ENCODE measurements around the gene UGT1A3.
"Not testable (repeated sequence)": the region's sequence is repeated elsewhere in the genome, so short reads cannot be mapped to it uniquely, and the experiment has no call there.

The UGT1A3 gene

DNA sequence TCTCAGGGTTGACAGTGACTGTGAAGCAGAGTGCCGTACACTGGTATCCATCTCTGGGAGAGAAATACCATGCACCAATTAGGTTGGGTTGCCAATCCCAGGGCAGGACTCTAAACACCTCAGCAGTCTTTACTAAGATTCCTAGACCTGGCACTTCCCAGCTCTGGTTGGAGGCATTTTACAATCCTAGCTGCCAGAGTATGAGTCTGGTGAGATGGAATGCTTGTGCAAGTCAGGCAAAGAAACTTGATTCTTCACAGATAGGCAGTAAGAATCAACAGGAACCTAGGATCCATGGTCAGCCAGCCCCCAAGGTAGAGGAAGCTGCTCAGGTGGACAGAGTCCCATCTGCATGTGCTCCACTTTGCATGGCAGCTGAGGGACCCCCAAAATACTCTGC, 22.1 kb upstream of the UGT1A3 start:
- FAIRE-seq, result no peak

DNA sequence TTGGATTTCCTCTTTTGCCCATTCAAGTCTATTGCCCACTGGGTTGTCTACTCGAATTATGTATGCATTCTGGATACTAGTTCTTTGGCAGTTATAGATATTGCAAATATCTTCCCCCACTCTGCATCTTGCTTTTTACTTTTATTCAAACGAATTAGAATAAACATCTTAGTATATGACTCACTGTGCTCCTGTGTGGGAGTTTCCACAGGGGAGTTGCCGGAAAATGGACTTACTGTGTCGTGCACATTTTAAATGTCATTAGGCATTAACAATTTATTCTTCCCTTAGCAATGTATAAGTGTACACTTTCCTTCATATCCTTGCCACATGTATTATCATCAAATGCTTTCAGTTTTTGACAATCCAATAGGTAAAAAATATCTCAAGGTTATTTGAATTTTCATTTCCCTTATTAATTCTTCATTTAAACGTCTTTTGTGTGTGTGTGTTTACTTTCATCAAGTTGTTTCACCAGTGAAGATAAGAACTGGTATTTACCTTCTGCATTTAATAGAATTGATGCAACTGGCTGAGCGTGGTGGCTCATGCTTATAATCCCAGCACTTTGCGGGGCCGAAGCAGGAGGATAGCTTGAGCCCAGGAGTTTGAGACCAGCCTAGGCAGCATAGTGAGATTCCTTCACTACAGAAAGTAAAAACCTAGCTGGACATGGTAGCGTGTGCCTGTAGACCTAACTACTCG, 20.8 kb upstream of the UGT1A3 start:
- no peak for FAIRE-seq

More for the DNA sequence above, 22.1 kb upstream of the UGT1A3 start:
- DNase-seq (ENCODE audit: insufficient read length, low spot score), result no peak

DNA sequence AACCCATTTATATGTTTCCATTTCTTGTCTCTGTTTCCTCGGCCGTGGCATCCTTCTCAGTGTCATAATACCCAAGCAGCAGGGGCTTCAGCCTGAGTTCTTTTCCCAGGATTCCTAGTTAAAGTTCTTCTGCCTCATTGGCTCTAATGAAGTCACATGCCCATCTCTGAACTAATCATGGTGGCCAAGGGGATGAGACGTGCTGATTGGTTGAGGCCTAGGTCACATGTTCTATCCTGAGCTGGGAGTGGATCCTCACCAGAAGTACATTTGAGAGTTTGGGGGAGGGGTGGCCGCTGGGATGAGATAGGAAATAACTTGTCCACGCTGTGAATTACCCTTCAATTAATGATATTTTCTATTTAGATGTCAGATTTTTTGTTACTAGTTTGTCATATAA, 19.9 kb upstream of the UGT1A3 start:
- FAIRE-seq (no peak), DNase-seq (ENCODE audit: insufficient read length, low spot score) (no peak)

More for the DNA sequence above, 20.8 kb upstream of the UGT1A3 start:
- no peak for DNase-seq (ENCODE audit: insufficient read length, low spot score)

- DNase-seq (ENCODE audit: insufficient read length, low spot score) (peak; percentile 34), FAIRE-seq (peak; percentile 84)
Observed at GRCh38 chr2:233711312-233712008, 17.4 kb upstream of the UGT1A3 start.

DNA sequence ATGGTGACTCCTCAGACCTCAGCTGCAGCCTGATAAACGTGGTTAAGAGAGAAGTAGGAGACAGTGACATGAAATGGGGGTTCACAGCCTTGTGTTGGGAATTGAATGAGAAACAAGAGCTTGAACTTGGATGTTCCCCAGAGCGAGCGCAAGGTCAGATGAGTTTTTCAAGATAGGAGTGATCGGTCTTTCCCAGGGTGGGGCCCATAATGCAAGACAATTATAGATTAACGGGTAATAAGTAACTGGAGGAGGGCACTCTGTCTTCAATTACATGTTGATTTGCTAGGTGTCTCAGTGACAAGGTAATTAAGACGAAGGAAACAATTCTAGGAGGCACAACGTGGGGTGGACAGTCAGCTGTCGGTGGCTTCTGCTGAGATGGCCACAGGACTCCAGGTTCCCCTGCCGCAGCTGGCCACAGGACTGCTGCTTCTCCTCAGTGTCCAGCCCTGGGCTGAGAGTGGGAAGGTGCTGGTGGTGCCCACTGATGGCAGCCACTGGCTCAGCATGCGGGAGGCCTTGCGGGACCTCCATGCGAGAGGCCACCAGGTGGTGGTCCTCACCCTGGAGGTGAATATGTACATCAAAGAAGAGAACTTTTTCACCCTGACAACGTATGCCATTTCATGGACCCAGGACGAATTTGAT, 16.1 kb upstream of the UGT1A3 start, which contains the start of gene UGT1A5:
TSS of gene UGT1A5 (plus strand) at position 297 of the 651 bp plus-strand sequence. CDS start at position 382, 85 bp downstream.
- FAIRE-seq (no peak), DNase-seq (ENCODE audit: insufficient read length, low spot score) (no peak)

DNA sequence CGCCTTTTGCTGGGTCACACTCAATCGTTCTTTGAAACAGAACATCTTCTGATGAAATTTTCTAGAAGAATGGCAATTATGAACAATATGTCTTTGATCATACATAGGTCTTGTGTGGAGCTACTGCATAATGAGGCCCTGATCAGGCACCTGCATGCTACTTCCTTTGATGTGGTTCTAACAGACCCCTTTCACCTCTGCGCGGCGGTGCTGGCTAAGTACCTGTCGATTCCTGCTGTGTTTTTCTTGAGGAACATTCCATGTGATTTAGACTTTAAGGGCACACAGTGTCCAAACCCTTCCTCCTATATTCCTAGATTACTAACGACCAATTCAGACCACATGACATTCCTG, 15.6 kb upstream of the UGT1A3 start:
- DNase-seq (ENCODE audit: insufficient read length, low spot score) (no peak), FAIRE-seq (no peak)

GRCh38 chr2:233714121-233714520, 14.7 kb upstream of the UGT1A3 start:
- FAIRE-seq, result no peak
- DNase-seq (ENCODE audit: insufficient read length, low spot score), result no peak

- DNase-seq (ENCODE audit: insufficient read length, low spot score), result no peak
- no peak for FAIRE-seq
Observed at GRCh38 chr2:233718552-233718951, 10.3 kb upstream of the UGT1A3 start, which contains the start of gene UGT1A4. UGT1A4 (plus strand) TSS chr2:233718736; CDS start chr2:233718821, 85 bp downstream.

- not testable (repeated sequence) for DNase-seq (ENCODE audit: insufficient read length, low spot score); FAIRE-seq
Observed at GRCh38 chr2:233736868-233737653, 8.2 kb downstream of the UGT1A3 start.

DNA sequence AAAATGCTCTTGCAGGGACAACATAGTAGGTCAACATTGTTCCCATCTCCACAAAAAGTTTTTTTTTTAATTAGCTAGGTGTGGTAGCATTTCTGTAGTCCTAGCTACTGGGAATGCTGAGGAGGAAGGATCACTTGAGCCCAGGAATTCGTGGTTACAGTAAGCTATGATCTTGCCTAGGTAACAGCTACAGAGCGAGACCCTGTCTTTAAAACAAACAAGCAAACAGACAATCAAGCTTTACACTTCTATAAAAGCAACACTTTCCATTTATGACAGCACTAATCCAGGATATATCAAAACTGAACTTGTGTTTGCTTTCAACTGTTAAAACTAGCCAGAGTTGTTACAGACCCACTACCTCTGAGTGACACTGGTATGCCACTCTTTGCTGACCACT, 12.0 kb downstream of the UGT1A3 start:
- DNase-seq (ENCODE audit: insufficient read length, low spot score), result no peak
- FAIRE-seq, result no peak

DNA sequence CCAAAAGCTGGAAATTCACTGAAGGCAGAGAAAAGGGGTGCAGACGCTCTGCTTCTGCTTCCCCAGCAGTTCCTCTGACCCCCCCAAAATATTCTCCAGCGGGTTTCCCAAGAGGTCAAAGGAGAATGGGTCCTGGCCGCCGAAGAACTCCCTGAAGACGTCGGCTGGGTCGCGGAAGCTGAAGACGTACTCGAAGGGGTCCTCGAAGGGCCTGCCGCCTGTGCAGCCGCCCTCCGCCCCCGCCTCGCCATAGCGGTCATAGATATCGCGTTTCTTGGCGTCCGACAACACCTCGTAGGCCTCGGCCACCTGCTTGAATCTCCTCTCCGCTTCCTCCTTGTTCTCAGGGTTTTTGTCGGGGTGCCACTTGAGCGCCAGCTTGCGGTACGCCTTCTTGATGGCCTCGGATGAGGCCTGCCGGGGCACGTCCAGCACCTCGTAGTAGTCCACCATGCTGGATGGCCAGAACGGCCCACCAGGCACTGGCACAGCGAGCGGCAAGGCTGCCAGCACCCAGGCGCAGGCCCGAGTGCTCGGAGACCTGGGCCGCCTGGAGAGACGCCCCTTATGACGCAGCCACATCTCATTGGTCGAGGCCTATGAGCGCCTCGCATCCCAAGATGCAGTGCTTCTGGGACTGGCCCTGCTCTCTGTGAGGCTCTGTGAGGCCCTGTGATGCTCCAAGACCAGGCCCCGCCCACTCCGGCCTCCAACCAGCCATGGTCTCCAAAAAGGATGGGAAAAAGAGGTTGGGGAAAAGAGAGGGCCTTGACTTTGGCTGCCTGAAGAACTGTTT, 14.8 kb downstream of the UGT1A3 start:
- DNase-seq (ENCODE audit: insufficient read length, low spot score) (no peak), FAIRE-seq (no peak)

DNA sequence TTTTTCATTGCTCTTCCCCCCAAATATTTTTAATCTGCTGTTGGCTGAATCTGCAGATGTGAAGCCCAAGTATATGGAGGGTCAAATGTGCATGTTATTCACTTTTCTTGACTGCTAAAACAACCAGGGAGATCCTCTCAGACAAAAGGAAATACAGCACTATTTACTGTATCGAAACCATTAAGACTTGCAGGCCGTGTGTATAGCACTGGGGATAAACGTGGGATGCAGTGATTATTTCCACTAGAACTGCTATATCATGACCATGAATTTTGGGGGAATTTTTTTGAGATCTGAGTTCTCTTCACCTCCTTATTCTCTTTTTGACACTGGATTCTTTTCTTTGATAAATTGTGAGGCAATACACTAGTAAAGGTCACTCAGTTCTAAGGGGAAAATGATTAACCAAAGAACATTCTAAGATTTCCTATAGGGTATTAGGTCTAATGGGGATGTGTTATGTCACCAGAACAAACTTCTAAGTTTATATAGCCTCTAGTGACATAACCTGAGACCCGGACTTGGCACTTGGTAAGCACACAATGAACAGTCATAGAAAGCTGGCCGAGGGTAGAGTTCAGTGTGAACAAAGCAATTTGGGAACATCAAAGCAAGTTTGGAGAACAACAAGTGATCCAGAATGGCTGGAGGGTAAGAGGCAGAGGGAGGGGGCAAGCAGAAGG, 16.4 kb downstream of the UGT1A3 start:
- FAIRE-seq (no peak), DNase-seq (ENCODE audit: insufficient read length, low spot score) (no peak)

DNA sequence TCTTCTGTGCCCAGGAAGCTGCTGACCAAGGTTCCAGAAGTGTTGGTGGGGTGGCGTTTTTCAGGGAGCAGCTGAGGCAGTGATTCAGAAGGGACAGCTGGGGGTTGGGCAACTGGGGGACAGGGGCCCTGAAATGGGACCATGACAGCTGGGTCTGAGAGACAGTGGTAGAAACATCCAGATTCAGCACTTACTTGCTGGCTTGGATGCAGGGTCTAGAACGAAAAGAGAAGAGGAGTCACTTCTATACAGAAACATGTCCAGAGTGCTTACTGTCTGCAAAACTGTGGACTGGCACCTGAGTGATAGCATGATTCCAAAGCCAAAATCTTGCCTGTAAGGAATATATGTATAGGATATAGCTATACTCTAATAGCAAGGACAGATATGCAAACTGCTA, 17.0 kb downstream of the UGT1A3 start:
- not testable (repeated sequence) for DNase-seq (ENCODE audit: insufficient read length, low spot score); FAIRE-seq

GRCh38 chr2:233746475-233747282, 17.8 kb downstream of the UGT1A3 start:
- DNase-seq (ENCODE audit: insufficient read length, low spot score) (no peak), FAIRE-seq (no peak)

DNA sequence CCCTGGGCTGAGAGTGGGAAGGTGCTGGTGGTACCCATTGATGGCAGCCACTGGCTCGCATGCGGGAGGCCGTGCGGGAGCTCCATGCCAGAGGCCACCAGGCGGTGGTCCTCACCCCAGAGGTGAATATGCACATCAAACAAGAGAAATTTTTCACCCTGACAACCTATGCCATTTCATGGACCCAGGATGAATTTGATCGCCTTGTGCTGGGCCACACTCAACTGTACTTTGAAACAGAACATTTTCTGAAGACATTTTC, 18.4 kb downstream of the UGT1A3 start:
- DNase-seq (ENCODE audit: insufficient read length, low spot score) (no peak), FAIRE-seq (no peak)

- DNase-seq (ENCODE audit: insufficient read length, low spot score); FAIRE-seq: not testable (repeated sequence)
Observed at GRCh38 chr2:233750689-233751088, 21.8 kb downstream of the UGT1A3 start.

DNA sequence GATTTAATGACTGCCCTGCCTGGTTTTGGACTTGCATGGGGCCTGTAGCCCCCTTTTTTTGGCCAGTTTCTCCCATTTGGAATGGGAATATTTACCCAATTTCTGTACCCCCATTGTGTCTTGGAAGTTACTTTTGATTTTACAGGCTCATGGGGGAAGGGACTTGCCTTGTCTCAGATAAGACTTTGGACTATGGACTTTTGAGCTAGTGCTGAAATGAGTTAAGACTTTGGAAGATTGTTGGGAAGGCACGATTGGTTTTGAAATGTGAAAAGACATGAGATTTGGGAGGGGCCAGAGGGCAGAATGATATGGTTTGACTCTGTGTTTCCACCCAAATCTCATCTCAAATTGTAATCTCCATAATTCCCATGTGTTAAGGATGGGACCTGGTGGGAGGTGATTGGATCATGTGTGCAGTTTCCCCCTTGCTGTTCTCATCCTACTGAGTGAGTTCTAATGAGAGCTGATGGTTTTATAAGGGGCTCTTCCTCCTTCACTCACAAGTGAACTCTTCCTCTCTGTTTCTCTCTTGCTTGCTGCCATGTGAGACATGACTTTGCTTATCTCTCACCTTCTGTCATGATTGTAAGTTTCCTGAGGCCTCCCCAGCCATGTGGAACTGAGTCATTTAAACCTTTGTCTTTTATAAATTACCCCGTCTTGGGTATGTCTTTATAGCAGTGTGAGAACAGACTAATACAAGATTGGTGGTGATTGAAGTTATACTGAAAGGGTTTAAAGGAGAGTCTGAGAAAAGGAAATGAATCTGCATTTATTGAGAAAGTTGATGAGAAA, 22.6 kb downstream of the UGT1A3 start:
- FAIRE-seq; DNase-seq (ENCODE audit: insufficient read length, low spot score): not testable (repeated sequence)

Measured in GM19239 (cell line).